Endothelial cell (in vitro differentiated cells): Measurements from ENCODE around the gene TMEM269. TPM values are rescaled to one million over a fixed set of nuclear protein-coding genes. Genes with fewer than 3 reads are reported as not detected.

Source experiments
- DNase-seq: peaks from one replicate; pipeline ENCODE4 v3.0.0; 2021; ENCODE audit warnings: low spot score
- H3K27ac Mint-ChIP-seq: one replicate; pipeline ENCODE4 v1.8.0; 2021; ENCODE audit warnings: mixed read lengths, inconsistent platforms; ENCODE audit not compliant: unreplicated experiment
- H3K27me3 Mint-ChIP-seq: one replicate; pipeline ENCODE4 v1.8.0; 2021; ENCODE audit warnings: mild to moderate bottlenecking, moderate library complexity, mixed read lengths, inconsistent platforms; ENCODE audit not compliant: unreplicated experiment
- H3K36me3 Mint-ChIP-seq: one replicate; pipeline ENCODE4 v1.8.0; 2021; ENCODE audit warnings: mild to moderate bottlenecking, low read depth, mixed read lengths, inconsistent platforms; ENCODE audit not compliant: unreplicated experiment
- H3K4me1 Mint-ChIP-seq: one replicate; pipeline ENCODE4 v1.8.0; 2021; ENCODE audit warnings: mild to moderate bottlenecking, mixed read lengths, inconsistent platforms; ENCODE audit not compliant: unreplicated experiment
- H3K4me3 Mint-ChIP-seq: one replicate; pipeline ENCODE4 v1.8.0; 2021; ENCODE audit warnings: mild to moderate bottlenecking, mixed read lengths, inconsistent platforms; ENCODE audit not compliant: unreplicated experiment
- H3K9me3 Mint-ChIP-seq: one replicate; pipeline ENCODE4 v1.8.0; 2021; ENCODE audit warnings: mixed read lengths, inconsistent platforms; ENCODE audit not compliant: unreplicated experiment
- CTCF ChIP-seq: fragments of 200-600 bp; sonication (generic); IDR thresholded peaks from one replicate; pipeline ENCODE4 v1.5.0; 2021; ENCODE audit warnings: antibody characterized with exemption; ENCODE audit not compliant: unreplicated experiment
- total RNA-seq: library from RNA; stranded (reverse); fragmentation: NEBNext Ultra II Directional; extraction: Animal tissue kit (Norgen Biotek cat#: 25700); gene quantifications from one replicate; pipeline ENCODE4 v1.2.1, GENCODE V29; 2021; ENCODE audit not compliant: unreplicated experiment

Gene TMEM269
- total RNA-seq, 1 donor from 2014 or later = 0.38 TPM

GRCh38 chr1:42845193-42845592 is 60.4 kb downstream of the TMEM269 start:
- H3K9me3 Mint-ChIP-seq = no peaks in the 10 kb centered on the region
- H3K4me3 Mint-ChIP-seq = no peak overlapping the region
- H3K4me1 Mint-ChIP-seq = peaks cover 17% of the 10 kb centered on the region
- no peak for TF ChIP-seq CTCF
- no peak for DNase-seq
- no peak overlapping the region for H3K27ac Mint-ChIP-seq
- H3K36me3 Mint-ChIP-seq = peaks cover 32% of the 10 kb centered on the region
- H3K27me3 Mint-ChIP-seq = peaks cover 4% of the 10 kb centered on the region

DNA sequence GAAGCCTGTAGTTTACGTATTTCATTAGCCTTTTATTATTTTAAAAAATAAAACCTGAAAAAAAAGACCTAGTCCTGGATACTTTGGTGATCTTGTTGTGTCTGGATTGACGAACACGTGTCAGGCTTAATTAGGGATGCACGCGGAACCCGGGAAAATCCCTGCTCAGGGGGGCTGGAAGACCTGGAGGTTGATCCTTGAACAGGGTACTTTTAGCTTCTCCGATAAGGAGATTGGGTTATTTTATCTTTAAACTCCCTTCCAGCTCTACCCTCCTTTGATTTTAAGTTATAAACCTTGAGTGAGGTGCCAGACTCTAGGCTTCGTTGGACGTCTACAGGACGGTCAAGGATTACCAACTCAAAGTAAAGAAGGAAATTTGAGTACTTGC is 61.1 kb downstream of the TMEM269 start:
- no peak overlapping the region for H3K27ac Mint-ChIP-seq
- peak overlapping the region; percentile 100 for H3K4me3 Mint-ChIP-seq
- no peak for DNase-seq
- TF ChIP-seq CTCF = no peak
- H3K9me3 Mint-ChIP-seq = no peaks in the 10 kb centered on the region
- peaks cover 17% of the 10 kb centered on the region for H3K4me1 Mint-ChIP-seq
- peaks cover 6% of the 10 kb centered on the region for H3K27me3 Mint-ChIP-seq
- H3K36me3 Mint-ChIP-seq = peaks cover 38% of the 10 kb centered on the region

GRCh38 chr1:42846257-42847110 is 61.7 kb downstream of the TMEM269 start, which contains the start of gene ZNF691:
Gene ZNF691 (plus strand): TSS chr1:42846613. CDS start chr1:42849659, 3,046 bp downstream.
- Mint-ChIP-seq H3K9me3 (no peaks in the 10 kb centered on the region), H3K27me3 (peaks cover 6% of the 10 kb centered on the region), H3K4me3 (peak within 1 kb of the TSS; percentile 100), H3K27ac (peak within 1 kb of the TSS; percentile 52), H3K4me1 (peaks cover 17% of the 10 kb centered on the region), H3K36me3 (peaks cover 44% of the 10 kb centered on the region)
- peak; percentile 84 for DNase-seq
- no peak for TF ChIP-seq CTCF

- DNase-seq = no peak
- peak overlapping the region; percentile 100 for H3K4me3 Mint-ChIP-seq
- no peaks in the 10 kb centered on the region for H3K9me3 Mint-ChIP-seq
- peaks cover 46% of the 10 kb centered on the region for H3K36me3 Mint-ChIP-seq
- H3K27me3 Mint-ChIP-seq = peaks cover 6% of the 10 kb centered on the region
- H3K4me1 Mint-ChIP-seq = peaks cover 17% of the 10 kb centered on the region
- TF ChIP-seq CTCF = no peak
- peak overlapping the region; percentile 52 for H3K27ac Mint-ChIP-seq
Observed at GRCh38 chr1:42847111-42847595, 62.4 kb downstream of the TMEM269 start.
